ENCODE measurements around the gene UCK2.

- no peak for TF ChIP-seq CBFB (CRISPR knock-in tag; IDR thresholded peaks at IDR 0.05)
- no peak for TF ChIP-seq MAX (CRISPR knock-in tag; IDR thresholded peaks at IDR 0.05)
Observed at GRCh38 chr1:165924117-165924516, 96.7 kb downstream of the UCK2 start.

All from K562 (cell line).